ENCODE measurements around the gene PRKN. TPM values are rescaled to one million over a fixed set of nuclear protein-coding genes. Genes with fewer than 3 reads are reported as not detected.

The PRKN gene
- total and polyA plus RNA-seq, 8 donors: 0.82 to 7.2 (median 2.9) TPM

DNA sequence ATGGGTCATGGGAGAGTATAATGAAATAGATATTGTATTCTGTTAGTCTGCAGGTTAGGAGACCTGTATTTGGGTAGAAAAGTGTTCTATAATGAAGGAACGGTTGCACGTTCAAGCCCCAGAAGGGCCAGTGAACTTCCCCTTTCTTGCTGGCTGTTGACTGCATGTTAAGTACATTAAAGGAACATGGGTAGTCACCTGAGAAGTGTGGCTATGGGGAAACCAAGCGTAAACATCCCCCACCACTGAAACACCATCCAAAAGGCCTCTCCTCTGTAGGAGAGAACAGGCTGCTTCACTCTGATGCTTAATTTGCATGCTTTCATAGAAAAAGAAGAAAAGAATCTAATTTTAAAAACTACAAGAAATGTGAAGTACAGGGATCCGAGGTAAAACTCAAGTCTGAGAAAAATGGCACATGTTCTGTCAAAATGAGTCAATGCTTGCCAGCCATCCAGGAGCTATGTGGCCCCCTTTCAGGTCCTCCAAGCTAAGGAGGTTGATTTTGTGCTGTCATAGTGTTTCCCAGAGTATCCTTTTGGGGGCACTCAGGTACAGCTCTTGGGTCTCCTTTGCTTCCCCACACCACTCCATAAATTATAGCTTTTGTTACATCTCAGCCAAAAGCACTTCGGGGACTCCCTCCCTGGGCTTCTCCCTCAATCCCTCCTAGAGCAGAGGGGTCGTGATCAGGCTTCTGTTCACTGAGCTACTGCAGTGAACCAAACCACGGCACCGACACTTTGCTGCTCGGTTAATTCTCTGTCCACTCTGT is 1170.0 kb downstream of the PRKN start:
- DNase-seq (no peak), ATAC-seq (no peak), FAIRE-seq (no peak)
- no peaks in the 10 kb centered on the region for H3K36me3 ChIP-seq
- no peaks in the 10 kb centered on the region for H3K4me1 ChIP-seq
- TF ChIP-seq CTCF (IDR thresholded peaks at IDR 0.05): no peak
- whole genome bisulfite sequencing, 2 donors: 74 to 75% methylated on average over 9 of the region's 9 CpGs
- intact Hi-C loops (cut with DNase I): no loop called here
- H3K9me3 ChIP-seq: no peaks in the 10 kb centered on the region
- H3K4me3 ChIP-seq: no peak overlapping the region
- no peak overlapping the region for H3K27ac ChIP-seq
- no peaks in the 10 kb centered on the region for H3K27me3 ChIP-seq

DNA sequence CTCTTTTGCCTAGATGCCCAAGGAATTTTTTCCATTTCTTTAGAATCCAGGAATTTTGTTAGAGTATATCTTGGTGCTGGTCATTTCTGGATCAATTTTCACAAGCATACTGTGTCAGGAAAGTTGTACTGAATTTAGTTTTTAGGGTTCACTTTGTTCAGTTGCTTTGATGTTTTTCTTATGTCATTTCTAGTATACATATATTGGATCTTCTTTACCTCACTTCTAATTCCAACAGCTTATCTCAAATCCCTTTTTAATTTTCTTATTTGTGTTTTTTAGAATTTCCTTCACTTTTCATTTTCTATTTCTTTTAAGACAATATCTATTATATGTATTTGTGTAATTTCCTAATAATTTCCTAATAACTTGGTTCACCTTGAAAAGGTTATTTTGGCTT is 1172.7 kb downstream of the PRKN start:
- H3K4me1 ChIP-seq: no peaks in the 10 kb centered on the region
- no peaks in the 10 kb centered on the region for H3K27me3 ChIP-seq
- FAIRE-seq: no peak
- ATAC-seq: no peak
- H3K4me3 ChIP-seq: no peak overlapping the region
- no peaks in the 10 kb centered on the region for H3K36me3 ChIP-seq
- DNase-seq: no peak
- intact Hi-C loops (cut with DNase I): no loop called here
- H3K9me3 ChIP-seq: no peaks in the 10 kb centered on the region
- TF ChIP-seq CTCF (IDR thresholded peaks at IDR 0.05): no peak
- H3K27ac ChIP-seq: no peak overlapping the region

- ATAC-seq: peak in 2 of 4 donors; percentile 54 to 61
- FAIRE-seq: no peak
- no peak overlapping the region for H3K27ac ChIP-seq
- H3K9me3 ChIP-seq: no peaks in the 10 kb centered on the region
- DNase-seq: no peak
- no peak overlapping the region for H3K4me3 ChIP-seq
- H3K27me3 ChIP-seq: no peaks in the 10 kb centered on the region
- intact Hi-C loops (cut with DNase I): no loop called here
- H3K4me1 ChIP-seq: no peaks in the 10 kb centered on the region
- 44 to 53% methylated on average over 4 of the region's 4 CpGs for WGBS, 2 donors
- no peak for TF ChIP-seq CTCF (IDR thresholded peaks at IDR 0.05)
- H3K36me3 ChIP-seq: no peaks in the 10 kb centered on the region
Measured at GRCh38 chr6:161549977-161550655, 1177.5 kb downstream of the PRKN start.

GRCh38 chr6:161548713-161549296 is 1178.8 kb downstream of the PRKN start:
- FAIRE-seq (no peak), ATAC-seq (no peak), DNase-seq (no peak)
- Histone ChIP-seq H3K4me1 (no peaks in the 10 kb centered on the region), H3K36me3 (no peaks in the 10 kb centered on the region), H3K4me3 (no peak overlapping the region), H3K9me3 (no peaks in the 10 kb centered on the region), H3K27me3 (no peaks in the 10 kb centered on the region), H3K27ac (no peak overlapping the region)
- intact Hi-C loops (cut with DNase I): no loop called here
- TF ChIP-seq CTCF (IDR thresholded peaks at IDR 0.05): no peak
- WGBS, 2 donors: 83 to 88% methylated on average over 9 of the region's 9 CpGs

DNA sequence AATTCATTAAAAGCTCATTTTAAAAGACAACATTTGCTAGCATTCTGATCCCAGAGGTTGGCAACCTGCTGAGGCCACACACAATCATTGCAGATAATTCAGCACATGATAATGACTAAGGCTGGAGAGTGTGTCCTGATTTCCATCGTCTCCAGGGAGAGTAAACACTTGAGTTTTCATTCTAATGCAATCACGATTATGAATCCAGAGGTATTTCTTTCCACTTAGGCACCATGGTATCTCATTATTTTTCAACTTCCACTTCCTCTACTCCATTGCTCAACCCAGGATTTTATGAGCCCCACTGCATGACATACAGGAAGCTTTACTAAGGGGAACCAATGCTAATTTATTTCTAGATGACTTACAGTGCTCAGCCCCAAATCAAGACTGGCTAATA is 1179.9 kb downstream of the PRKN start:
- DNase-seq (no peak), ATAC-seq (peak in 1 of 4 donors; percentile 30), FAIRE-seq (no peak)
- intact Hi-C loops (cut with DNase I): no loop called here
- WGBS, 2 donors: 28 to 40% methylated on average over 2 of the region's 2 CpGs
- Histone ChIP-seq H3K36me3 (no peaks in the 10 kb centered on the region), H3K4me3 (no peak overlapping the region), H3K27me3 (no peaks in the 10 kb centered on the region), H3K4me1 (no peaks in the 10 kb centered on the region), H3K27ac (no peak overlapping the region), H3K9me3 (no peaks in the 10 kb centered on the region)
- no peak for TF ChIP-seq CTCF (IDR thresholded peaks at IDR 0.05)

Data from pancreas (tissue), 10 donors.